GM19025 (cell line): Measurements from ENCODE around the gene CENPF.
A peak's percentile ranks its signal among the peaks of the same experiment; 100 is the strongest.
"Not testable (repeated sequence)": the region's sequence is repeated elsewhere in the genome, so short reads cannot be mapped to it uniquely, and the experiment has no call there.

ENCODE experiments used
- ATAC-seq: cut with Tn5 transposase; IDR thresholded peaks from one replicate; pipeline ENCODE4 v1.9.1; 2021; ENCODE audit warnings: mild to moderate bottlenecking, low read depth, moderate library complexity; ENCODE audit not compliant: unreplicated experiment

Gene CENPF

DNA sequence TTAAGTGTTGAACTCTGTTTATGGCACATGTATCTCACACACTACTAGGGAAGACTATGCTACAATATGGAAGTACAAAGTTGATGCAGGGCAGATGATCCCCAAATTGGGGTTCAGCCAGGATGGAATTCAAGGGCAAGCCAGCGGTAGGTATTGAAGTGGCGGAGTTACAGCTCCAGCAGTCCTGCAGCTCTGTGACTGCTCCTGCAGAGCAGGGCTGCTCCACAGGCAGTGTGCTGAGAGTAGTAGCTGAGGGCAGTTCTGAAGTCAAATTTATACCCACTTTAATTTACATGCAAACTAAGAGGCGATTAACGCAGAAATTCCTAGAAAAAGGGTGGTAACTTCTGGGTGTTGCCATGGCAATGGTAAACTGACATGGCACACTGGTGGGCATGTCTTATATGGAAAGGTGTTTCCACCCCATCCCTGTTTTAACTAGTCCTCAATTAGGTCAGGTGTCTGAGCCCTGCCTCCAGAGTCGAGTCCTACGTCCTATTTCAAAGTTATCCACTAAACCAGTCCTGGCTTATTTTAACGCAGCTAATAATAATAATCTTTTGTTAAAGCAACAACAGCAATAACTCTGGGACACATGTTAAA lies 20.6 kb upstream of the CENPF start:
- no peak for ATAC-seq

DNA sequence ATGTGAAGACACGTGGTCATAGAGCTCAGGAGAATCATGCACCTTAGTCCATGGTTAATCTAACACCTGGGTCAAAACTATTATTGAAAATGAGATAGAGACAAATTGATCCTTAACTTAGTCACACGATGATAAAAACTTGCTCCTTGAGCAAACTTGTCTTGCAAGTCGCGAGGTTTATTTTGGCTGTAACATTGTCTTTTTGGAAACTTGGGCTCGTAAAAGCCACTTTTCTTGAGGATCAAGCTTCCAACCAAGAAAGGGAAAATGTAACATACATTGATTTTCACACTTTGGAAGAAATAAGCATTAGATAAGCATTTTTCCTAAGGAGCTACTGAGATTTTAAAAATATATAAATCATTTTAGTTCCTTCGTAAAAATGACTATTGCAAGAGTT lies 19.9 kb upstream of the CENPF start:
- ATAC-seq: no peak

DNA sequence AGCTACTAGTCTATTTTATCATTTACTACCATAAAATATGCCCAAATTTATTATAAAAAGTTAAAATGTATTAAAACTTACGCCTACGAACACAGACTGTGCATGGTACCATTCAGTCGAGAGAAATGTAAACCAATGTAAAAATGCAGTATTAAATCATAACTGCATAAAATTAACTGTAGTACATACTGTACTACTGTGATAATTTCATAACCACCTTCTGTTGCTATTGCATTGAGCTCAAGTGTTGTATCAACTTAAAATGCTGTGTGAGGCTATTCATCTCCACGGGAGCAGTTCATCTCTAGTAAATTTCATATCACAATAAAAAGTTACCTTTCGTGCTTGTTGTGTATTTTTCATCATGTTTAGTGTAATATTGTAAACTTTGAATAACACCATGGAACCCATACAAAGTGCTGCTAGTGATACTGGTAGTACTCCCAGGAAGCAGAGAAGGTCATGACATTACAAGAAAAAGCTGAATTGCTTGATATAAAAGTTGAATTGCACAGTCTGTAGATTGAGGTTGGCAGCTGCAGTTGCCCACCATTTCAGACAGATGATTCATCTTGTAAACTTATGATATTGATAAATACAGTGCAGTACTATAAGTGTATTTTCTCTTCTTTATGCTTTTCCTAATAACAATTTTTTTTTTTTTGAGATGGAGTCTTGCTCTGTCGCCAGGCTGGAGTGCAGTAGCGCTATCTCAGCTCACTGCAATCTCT lies 19.0 kb upstream of the CENPF start:
- no peak for ATAC-seq

DNA sequence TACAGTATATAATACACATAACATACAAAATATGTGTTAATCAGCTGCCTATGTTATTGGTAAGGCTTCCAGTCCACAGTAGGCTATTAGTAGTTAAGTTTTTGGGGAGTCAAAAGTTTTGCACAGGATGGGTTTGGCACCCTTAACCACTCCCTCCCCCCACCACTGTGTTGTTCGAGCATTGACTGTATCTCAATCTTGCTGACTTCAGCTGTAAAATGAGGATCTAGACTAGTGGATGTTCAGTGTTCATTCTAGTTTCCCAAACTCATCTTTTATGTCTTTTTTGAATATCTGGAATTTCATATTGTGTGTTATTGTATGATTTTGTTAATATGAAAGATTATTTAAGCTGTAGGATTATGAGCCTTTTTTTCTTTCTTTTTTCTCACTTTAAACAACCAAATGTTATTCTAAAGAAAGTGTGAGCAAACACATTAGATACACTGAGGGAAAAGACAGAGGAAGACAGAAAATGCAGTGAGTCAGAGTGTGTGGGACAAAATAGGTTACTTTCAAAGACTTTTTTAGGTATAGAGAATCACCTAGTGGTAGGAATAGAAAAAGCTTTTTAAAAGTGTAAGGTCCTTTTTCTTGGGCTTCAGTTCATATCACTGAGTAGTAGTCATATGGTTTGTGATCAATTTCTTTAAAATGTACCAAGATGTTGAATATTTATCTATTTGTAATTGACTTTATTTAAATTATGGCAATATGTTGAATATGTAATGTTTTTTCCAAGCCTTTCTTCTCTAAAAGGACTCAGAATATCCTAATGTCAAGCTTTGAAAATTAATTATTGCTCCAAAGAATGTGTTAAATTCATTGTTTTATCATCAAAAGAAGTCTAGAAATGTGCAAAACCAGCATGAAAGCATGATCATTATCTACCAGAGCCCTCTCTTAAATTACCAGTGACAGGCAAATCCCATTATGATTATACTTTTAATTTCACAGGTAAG lies 17.9 kb upstream of the CENPF start:
- peak; percentile 46 for ATAC-seq

DNA sequence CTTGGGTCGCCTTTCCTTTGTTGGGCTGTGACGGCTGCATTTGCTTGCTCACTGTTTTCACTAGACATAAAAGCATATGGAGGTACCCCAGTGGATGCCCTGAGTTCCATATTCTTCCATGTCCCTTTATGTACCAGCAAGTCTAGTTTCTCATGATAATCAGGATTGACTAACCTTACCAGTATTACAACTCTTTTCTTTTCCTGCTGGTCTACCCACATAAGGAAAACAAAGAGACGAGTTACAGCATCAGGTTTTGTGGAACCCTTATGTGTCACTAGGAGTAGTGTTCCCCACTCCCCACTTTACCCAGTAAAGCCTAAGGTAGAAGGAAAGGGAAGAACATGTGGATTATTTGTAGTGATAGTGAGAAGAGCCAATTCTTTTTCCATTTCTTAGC lies 16.4 kb upstream of the CENPF start:
- no peak for ATAC-seq

DNA sequence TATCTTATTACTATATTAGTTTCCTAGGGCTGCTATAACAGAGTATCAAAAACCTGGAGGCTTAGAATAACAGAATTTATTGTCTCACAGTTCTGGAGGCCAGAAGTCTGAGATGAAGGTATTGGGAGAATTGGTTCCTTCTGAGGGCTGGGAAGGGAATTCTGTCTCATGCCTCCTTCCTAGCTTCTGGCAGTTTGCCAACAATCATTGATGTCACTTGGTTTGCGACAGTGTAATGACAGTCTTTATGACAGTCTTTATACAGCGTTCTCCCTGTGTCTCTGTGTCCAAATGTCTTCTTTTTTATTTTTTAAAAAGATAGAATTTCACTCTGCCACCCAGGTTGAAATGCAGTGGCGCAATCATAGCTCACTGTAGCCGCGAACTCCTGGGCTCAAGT lies 15.8 kb upstream of the CENPF start:
- no peak for ATAC-seq

DNA sequence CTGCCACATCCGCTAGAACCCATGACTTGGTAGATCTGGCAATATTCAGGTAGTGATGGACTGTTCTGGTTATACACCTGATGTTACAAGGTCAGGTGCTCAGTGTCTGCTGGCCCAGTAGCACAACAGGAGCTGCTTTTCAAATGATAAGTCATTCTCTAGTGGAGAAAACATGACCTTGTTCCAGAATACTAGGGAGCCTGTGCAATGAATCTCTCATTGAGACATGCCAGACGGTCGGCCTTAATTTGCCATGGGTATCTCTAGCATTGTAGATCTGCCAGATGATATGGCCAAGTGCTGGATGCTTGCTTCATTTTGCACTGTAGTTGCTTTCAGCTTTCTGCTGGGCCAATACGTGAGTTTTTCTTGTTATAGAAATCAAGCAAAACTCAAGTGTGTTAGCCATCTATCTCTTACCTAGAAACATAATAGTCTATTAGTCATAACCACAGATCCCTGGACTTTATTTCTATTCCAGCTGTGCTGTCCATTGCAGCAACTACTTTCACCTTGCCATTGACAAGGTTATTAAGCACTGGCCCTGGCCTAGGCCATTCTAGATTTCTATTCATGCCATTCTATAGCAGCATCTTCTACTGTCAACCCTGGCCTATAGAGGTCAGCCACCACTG lies 13.9 kb upstream of the CENPF start:
- ATAC-seq: no peak

DNA sequence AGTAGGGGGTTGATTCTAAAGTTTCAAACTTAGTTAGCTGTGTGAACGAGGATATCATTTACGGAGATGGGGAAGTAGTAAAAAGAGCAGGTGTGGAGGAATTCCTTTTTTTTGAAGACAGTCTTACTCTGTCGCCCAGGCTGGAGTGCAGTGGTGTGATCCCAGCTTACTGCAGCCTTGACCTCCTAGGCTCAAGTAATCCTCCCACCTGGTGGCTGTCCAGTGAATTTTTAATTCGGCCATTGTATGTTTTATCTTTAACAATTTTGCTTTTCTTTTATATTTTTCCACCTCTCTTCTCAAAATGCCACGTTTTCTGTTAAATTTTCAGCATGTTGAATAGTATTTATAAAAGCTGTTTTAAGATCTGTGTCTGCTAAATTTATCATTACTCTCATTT lies 12.3 kb upstream of the CENPF start:
- no peak for ATAC-seq

DNA sequence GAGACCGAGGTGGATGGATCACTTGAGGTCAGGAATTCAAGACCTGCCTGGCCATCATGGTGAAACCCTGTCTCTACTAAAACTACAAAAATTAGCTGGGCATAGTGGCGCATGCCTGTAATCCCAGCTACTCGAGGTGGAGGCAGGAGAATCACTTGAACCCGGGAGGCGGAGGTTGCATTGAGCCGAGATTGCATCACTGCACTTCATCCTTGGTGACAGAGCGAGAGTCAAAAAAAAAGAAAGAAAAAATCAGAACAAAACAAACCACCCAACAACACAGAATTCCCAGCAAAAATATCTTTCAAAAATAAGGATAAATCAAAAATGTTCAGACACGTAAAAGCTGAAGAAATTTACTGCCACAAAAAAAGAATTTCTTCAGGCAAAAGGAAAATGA lies 11.1 kb upstream of the CENPF start:
- not testable (repeated sequence) for ATAC-seq

DNA sequence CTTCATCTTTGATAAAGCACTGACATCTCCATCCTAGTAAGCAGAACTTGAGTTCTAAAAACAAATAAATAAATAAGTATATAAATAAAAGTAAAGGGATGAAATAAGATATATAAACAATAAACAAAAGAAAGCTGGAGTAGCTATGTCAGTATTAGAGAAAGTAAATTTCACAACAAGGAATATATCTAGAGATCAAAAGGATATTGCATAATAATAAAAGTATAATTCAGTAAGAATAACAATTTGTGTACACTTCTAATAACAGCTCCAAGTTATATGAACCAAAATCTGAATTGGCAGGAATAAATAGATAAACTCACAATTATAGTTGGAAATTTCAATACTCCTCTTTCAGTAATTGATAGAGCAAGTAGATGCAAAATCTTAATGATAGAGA lies 9.8 kb upstream of the CENPF start:
- ATAC-seq: no peak

DNA sequence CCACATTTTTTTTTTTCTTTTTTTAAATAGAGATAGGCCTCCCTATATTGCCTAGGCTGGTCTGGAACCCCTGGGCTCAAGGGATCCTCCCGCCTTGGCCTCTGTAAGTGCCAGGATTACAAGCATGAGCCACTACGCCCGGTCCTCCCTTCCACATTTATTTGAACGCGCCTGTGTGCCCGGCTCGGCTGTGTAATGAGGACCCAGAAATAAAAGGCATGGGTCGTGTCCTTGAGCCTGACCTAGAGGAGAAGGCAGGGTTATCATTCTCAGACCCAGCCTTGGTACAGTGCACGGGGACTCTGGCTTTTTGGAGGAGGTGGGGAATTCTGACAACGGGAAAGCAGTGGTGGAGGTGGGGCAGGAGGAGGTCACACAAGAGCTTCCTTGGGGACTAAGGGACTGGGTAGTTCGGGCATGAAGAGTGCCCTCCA lies 841 bp downstream of the CENPF start:
- no peak for ATAC-seq

DNA sequence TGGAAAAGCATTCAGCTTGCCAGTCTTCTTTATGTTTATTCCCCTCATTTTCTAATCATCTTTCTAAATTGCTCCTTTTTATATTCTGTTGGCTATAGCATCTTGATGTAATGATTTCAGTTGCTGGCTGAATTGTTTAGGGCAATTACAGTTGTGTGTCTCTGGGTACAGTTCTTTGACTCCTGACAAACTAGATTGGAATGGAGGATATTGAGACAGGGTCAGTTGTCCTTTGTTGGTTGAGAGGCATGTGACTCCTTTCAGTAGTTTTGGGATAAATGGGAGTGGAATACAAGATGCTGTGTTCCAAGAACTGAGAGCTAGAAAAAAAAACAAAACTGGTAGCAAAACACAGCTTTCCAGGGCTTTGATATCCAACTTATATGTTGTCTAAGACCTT lies 1.5 kb downstream of the CENPF start:
- ATAC-seq: no peak

DNA sequence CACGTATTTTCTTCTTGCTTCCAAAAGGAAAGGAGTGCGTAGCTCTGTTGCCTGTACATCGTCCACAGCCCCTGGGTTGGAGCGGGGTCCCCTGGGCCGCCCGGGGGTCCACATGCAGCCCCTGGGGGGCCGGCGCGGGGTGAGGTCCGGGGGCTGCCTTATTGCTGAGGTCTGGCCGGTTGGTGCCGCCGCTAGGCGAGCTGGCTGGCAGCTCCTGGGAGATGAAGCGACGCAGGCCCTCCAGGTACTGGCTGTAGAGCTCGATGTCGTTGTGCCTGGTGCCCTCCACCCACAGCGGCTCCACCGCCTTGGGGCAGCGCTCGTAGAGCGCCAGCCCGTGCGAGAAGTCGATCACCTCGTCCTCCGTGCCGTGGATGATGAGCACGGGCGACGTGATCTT lies 2.5 kb downstream of the CENPF start:
- not testable (repeated sequence) for ATAC-seq

DNA sequence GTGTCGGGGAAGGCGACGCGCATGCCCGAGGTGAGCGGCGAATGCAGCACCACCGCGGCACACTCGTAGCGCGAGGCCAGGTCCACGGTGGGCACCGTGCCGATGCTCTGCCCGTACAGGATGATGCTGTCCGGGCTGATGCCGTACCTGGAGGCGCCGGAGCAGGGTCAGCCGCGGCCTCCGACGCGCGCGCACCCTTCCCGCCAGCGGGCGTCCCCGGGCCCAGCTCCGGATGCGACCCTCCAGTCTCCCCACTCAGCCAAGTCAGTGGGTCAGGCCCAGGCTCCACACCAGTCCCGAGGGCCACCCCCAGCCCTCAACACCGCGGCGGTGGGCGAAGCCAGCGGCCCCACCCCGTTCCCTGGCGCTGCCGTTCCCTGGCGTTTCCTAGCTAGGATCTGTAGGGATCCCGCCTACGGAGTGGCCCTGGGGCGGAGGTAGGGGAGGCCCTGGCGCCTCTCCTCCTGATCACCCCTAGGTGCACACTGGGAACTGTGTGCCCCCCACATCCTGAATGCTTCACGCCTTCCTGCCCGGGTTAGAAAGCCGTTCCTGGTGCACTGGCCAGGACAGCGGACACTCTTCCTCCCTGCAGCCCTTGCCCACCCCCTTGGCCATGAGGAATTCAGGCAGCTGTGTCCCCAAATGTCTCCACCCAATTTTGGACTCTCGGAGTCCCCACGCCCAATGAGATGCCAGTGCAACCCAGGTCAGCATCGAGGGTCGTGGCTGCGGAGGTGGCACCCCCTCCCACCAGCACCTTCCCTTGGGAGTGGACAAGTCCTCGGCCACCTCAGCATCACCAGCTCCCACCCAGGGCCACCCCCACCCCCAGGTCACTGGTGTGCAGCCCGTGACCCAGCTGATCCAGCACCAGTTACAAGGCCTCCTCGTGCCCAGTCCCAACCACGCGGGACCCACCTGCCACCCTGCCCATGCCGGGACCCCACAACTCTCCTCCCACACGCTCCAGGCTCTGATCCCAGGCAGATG lies 3.2 kb downstream of the CENPF start:
- not testable (repeated sequence) for ATAC-seq

DNA sequence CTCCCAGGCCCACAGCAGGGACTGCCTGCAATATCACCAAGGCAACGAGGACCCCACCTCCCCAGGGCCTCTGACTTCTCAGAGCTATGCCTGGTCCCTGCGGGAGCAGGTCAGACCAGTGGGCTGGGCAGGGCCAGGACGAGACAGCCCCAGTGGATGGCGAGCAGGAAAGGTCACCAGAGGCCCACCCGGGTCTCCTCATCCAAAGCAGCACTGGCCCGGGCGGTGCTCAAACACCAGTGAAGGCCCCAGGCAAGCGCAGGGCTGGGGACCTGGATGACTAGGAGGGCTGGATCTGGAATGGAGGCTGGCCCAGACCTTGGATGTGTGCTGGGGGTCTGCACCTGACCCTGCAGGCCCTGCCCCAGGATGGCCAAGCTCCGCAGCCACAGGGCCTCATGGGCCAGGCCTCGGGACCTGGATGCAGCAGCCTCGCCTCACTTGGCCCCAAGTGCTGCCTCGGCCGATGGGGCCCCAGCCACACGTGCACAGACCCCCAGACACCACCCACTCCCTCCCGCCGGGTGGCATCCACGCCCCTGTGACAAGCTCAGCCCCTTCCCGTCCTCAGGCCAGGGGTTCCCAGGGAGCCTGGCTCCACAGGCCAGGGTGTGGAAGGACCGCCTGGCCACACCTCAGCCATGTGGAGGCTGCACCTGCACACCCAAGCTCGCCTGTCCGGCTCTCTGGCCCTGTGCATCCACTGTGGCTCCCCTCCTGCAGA lies 4.7 kb downstream of the CENPF start:
- ATAC-seq: not testable (repeated sequence)

DNA sequence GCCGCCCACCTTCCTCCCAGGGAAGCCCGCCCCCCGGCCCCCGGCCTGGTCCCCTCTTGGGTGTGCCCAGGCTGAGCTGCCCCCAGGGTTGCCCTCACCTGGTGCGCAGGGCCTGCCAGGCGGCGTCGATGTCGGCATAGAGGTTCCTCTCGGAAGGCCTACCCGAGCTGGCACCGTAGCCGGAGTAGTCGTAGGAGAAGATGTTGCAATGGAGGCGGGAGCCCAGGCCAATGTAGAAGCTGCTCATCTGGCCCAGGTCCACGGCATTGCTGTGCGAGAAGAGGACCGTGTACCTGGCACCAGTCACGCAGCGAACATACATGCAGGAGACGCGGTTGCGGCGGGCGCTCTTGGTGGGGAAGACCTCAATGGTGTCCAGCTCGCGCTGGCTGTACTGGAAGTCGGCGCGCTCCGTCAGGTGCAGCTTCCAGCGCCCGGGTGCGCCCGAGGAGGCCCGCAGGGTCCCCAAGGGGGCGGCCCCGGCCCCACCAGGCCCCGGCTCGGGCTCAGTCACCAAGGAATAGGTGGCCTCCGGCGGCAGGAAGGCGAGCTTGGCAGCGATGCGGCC lies 5.3 kb downstream of the CENPF start:
- not testable (repeated sequence) for ATAC-seq

DNA sequence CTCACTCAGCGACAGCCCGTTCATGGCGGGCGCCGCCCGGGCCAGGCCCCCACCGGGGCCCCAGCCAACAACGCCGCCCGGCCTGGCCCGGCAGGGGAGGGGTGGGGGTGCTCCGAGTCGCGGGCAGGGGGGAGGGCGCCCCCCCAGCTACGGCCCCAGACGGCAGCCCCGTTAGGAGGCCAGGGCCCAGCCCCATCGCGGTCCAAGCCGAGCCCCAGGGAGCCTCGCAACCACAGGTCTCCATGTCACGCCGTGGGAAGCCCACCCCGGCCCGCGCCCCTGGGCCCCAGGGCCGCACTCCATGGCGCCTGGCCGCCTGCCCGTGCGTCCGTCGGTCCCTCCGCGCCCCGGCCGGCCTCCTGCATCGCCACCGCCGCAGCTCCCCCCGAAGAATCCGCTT lies 5.8 kb downstream of the CENPF start:
- ATAC-seq: not testable (repeated sequence)

DNA sequence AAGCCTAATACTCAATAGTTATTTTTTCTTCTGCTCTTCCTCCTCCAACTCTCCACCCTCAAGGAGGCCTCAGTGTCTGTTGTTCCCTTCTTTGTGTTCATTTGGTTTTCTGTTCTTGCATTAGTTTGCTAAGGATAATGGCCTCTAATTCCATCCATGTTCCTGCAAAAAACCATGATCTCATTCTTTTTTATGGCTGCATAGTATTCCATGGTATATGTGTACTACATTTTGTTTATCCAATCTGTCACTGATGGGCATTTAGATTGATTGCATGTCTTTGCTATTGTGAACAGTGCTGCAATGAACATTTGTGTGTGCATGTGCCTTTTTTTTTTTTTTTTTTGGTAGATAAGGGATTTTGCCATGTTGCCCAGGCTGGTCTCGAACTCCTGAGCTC lies 6.7 kb downstream of the CENPF start:
- ATAC-seq: no peak

DNA sequence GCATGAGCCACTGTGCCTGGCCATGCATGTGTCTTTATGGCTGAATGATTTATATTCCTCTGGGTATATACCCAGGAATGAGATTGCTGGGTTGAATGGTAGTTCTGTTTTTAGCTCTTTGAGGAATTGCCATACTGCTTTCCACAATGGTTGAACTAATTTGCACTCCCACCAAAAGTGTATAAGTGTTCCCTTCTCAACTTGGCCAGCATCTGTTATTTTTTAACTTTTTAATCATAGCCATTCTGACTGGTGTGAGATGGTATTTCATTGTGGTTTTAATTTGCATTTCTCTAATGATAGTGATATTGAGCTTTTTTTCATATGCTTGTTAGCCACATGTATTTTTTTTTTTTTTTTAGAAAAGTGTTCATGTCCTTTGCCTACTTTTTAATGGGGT lies 7.1 kb downstream of the CENPF start:
- peak; percentile 56 for ATAC-seq
